HepG2 (cell line): Measurements from ENCODE around the gene P2RX5. TPM values are rescaled to one million over a fixed set of nuclear protein-coding genes. Genes with fewer than 3 reads are reported as not detected.

Source experiments
- ATAC-seq: fragments of 200-7000 bp; cut with Tn5 transposase; 3 replicates; pipeline ENCODE4 v1.9.1; 2020; ENCODE audit warnings: mild to moderate bottlenecking, moderate library complexity
- BruUV-seq: library from RNA; stranded (reverse); fragments of 400-500 nt; replicated peaks from 2 replicates; lab custom pipeline; 2021; lab: Mats Ljungman, UMichigan
- CTCF ChIA-PET: fragments of 300-600 bp; formaldehyde crosslinking; extraction: SDS; loops from one replicate; lab custom pipeline; 2021; ENCODE audit warnings: low total read pairs, inconsistent platforms, low intra/inter-chr PET ratio; lab: Yijun Ruan, JAX
- POLR2A ChIA-PET: fragments of 350-600 bp; sonication (Branson Sonifier 250); formaldehyde crosslinking; loops from one replicate; lab custom pipeline; 2020; ENCODE audit warnings: antibody characterized with exemption, inconsistent platforms; lab: Yijun Ruan, JAX
- DNase-seq: peaks from one replicate; pipeline ENCODE4 v3.0.0-alpha.2; 2015; ENCODE audit warnings: low spot score
- FAIRE-seq: peaks from 3 replicates; lab custom pipeline; 2011; peaks lifted over from hg19 to GRCh38; lab: Jason Lieb, UNC
- H2AFZ ChIP-seq: one replicate; pipeline ENCODE4 v1.6.1; 2011; ENCODE audit warnings: low read length, inconsistent platforms
- H3K27ac ChIP-seq: fragments of 300-600 bp; 3 replicates; pipeline ENCODE4 v1.8.0; 2011; ENCODE audit warnings: mixed run types, mild to moderate bottlenecking, mixed read lengths, low read length, inconsistent platforms; ENCODE audit not compliant: insufficient read depth; ENCODE audit errors: extremely low read length
- H3K27me3 ChIP-seq, 2 experiments: fragments of 200-600 bp in 1 of 2; 2 replicates in 1 of 2; 3 replicates in 1 of 2; pipeline versions ENCODE4 v1.6.0 to v1.8.0; 2011; ENCODE audit warnings: low read length in 2 of 2, mild to moderate bottlenecking in 2 of 2, moderate library complexity in 2 of 2, inconsistent platforms in 1 of 2; ENCODE audit not compliant: insufficient read depth in 2 of 2, control insufficient read depth in 1 of 2
- H3K36me3 ChIP-seq, 2 experiments: fragments of 200-600 bp in 1 of 2; replicated peaks in 1 of 2; 2 replicates in 1 of 2; 3 replicates in 1 of 2; pipeline versions ENCODE4 v1.5.1 to v1.8.0; 2011; ENCODE audit warnings: low read length in 2 of 2, inconsistent platforms in 1 of 2; ENCODE audit not compliant: insufficient read depth in 2 of 2, control insufficient read depth in 1 of 2
- H3K4me1 ChIP-seq: 2 replicates; pipeline ENCODE4 v1.5.1; 2012; ENCODE audit warnings: low read length, inconsistent platforms; ENCODE audit not compliant: insufficient read depth
- H3K4me2 ChIP-seq: 2 replicates; pipeline ENCODE4 v1.6.0; 2011; ENCODE audit warnings: low read depth, low read length, inconsistent platforms
- H3K4me3 ChIP-seq, 3 experiments: fragments of 200-600 bp in 1 of 3; sonication (generic), shearing (Covaris generic) in 1 of 3; replicated peaks in 1 of 3; 2 replicates each; pipeline ENCODE4 v1.5.1; 2011 to 2016; ENCODE audit warnings: low read length in 3 of 3, inconsistent platforms in 2 of 3, low read depth in 2 of 3, mild to moderate bottlenecking in 2 of 3, control low read depth in 1 of 3, mixed read lengths in 1 of 3; ENCODE audit not compliant: insufficient read depth in 1 of 3
- H3K79me2 ChIP-seq: one replicate; pipeline ENCODE4 v1.6.1; 2011; ENCODE audit warnings: low read length, inconsistent platforms; ENCODE audit not compliant: insufficient read depth
- H3K9ac ChIP-seq: 2 replicates; pipeline ENCODE4 v1.6.0; 2011; ENCODE audit warnings: mild to moderate bottlenecking, low read depth, low read length, inconsistent platforms; ENCODE audit not compliant: insufficient read depth
- H3K9me3 ChIP-seq: 2 replicates; pipeline ENCODE4 v1.5.1; 2012; ENCODE audit warnings: mild to moderate bottlenecking, low read length
- H4K20me1 ChIP-seq: 2 replicates; pipeline ENCODE4 v1.6.0; 2011; ENCODE audit warnings: inconsistent platforms, mild to moderate bottlenecking, low read length, moderate library complexity; ENCODE audit not compliant: insufficient read depth
- EZH2 ChIP-seq: conservative IDR thresholded peaks from 2 replicates; pipeline ENCODE4 v1.6.1; 2012; ENCODE audit warnings: mild to moderate bottlenecking, low read depth, low read length, moderate library complexity
- GATAD1 ChIP-seq: IDR thresholded peaks from 2 replicates; pipeline ENCODE4 v1.6.1; 2016; ENCODE audit warnings: missing genetic modification reagents, missing compliant biosample characterization
- PHF8 ChIP-seq: sonication (generic); formaldehyde crosslinking; IDR thresholded peaks from 2 replicates; pipeline ENCODE4 v1.5.0; 2020; ENCODE audit warnings: missing genetic modification reagents
- SNAI1 ChIP-seq: sonication (generic); formaldehyde crosslinking; IDR thresholded peaks from 2 replicates; pipeline ENCODE4 v1.5.0; 2020; ENCODE audit warnings: mild to moderate bottlenecking, missing genetic modification reagents, borderline replicate concordance
- SP4 ChIP-seq: sonication (generic); formaldehyde crosslinking; IDR thresholded peaks from 2 replicates; pipeline ENCODE4 v1.8.1; 2023; ENCODE audit warnings: mild to moderate bottlenecking, missing genetic modification reagents
- STAT5B ChIP-seq: sonication (generic); formaldehyde crosslinking; IDR thresholded peaks from 2 replicates; pipeline ENCODE4 v1.4.0; 2020; ENCODE audit warnings: missing genetic modification reagents
- ZNF264 ChIP-seq: sonication (generic); formaldehyde crosslinking; IDR thresholded peaks from 2 replicates; pipeline ENCODE4 v1.4.0; 2020; ENCODE audit warnings: missing genetic modification reagents
- ZNF883 ChIP-seq: sonication (generic); formaldehyde crosslinking; IDR thresholded peaks from 2 replicates; pipeline ENCODE4 v1.5.1; 2020; ENCODE audit warnings: mild to moderate bottlenecking, missing genetic modification reagents; ENCODE audit errors: not compliant biosample characterization
- WGBS: methylation state at CpG from one replicate; pipeline ENCODE4 v1.1.6; 2017; ENCODE audit warnings: low lambda C conversion rate; 5-methylcytosine and 5-hydroxymethylcytosine counted together
- in situ Hi-C: cut with HindIII; loops from 2 replicates; pipeline ENCODE4 v1.10.0; 2017; ENCODE audit warnings: low pct_unique_long_range_greater_than_20kb; ENCODE audit not compliant: extremely low pct_ligation_motif_present
- intact Hi-C: fragments of 100-400 bp; cut with micrococcal nuclease; formaldehyde crosslinking; loops from one replicate; pipeline ENCODE4 v1.10.0; 2022; ENCODE audit not compliant: unreplicated experiment
- polyA plus RNA-seq, 8 experiments: library from polyadenylated mRNA; depleted of rRNA in 3 of 8; stranded (reverse) in 7 of 8; unstranded in 1 of 8; fragments of >200 nt; fragmentation: Illumina TruSeq in 4 of 8; extraction: Trizol in 4 of 8; gene quantifications; 2 replicates each; pipeline versions ENCODE4 v1.2.1 to v1.2.3, GENCODE V29; 2011 to 2016; ENCODE audit warnings: low read depth in 4 of 8, missing spikeins in 1 of 8, mixed read lengths in 1 of 8; ENCODE audit not compliant: insufficient read depth in 1 of 8
- total RNA-seq, 5 experiments: library from RNA; depleted of rRNA; stranded (reverse); fragments of >200 nt; fragmentation: Illumina TruSeq; extraction: Trizol; gene quantifications; 2 replicates each; pipeline ENCODE4 v1.2.3, GENCODE V29; 2016; ENCODE audit warnings: low read depth in 1 of 5
- TF ChIP-seq, protein P1 (sequence below): sonication (generic); formaldehyde crosslinking; IDR thresholded peaks from 2 replicates; pipeline ENCODE4 v1.4.0; 2020; ENCODE audit warnings: missing genetic modification reagents
- TF ChIP-seq, protein P2 (sequence below): sonication (generic); formaldehyde crosslinking; IDR thresholded peaks from 2 replicates; pipeline ENCODE4 v1.9.0; 2021; ENCODE audit warnings: missing genetic modification reagents, mild to moderate bottlenecking, borderline replicate concordance
- TF ChIP-seq, protein P3 (sequence below): IDR thresholded peaks from 2 replicates; pipeline ENCODE4 v1.6.1; 2016; ENCODE audit warnings: low read depth, missing genetic modification reagents, missing compliant biosample characterization

Gene P2RX5
- total and polyA plus RNA-seq, 2 of the 13 experiments (the other 11 are each of a cell fraction or from before 2014, with no cell fraction given) = 0.95 to 1.7 TPM

DNA sequence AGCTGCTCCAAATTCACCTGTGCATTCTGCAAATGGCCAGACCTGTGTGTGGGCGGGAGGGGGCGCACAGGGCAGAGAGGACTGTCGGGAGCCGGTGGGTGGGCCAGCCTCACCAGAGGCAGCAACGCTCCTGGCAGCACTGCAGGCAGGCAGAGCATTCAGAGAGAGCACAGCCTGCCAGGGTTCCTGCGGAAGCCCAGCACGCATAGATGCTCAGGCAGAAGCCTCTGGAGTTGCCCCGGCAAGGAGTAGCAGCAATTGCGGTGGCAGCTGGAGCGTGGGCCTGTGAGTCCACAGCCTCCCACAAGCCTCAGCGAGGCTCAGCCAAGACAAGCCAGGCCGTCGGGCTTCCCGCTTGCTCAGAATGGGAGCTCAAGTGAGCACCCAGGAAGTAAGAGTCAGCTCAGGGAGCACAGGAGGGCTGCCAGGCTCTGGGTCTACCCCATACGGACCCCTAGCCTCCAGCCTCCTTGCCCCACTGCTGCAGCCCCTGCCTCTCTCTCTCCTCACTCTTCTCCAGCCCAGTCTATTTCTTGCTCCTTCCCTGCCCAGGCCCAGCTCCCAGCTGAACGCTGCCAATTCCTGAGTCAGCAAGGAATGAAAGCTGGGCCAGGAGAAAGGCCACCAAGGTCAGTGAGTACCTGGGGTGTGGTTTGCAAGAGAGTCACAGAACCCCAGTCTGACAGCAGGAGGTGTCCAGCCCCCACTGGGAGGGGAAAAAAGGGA, 17.7 kb downstream of the P2RX5 start:
- 7% methylated on average over 3 of the region's 16 CpGs for WGBS
- Histone ChIP-seq H3K27ac (no peak overlapping the region), H3K36me3 (no peaks in the 10 kb centered on the region), H3K27me3 (peaks cover 1 to 7% of the 10 kb centered on the region in 2 experiments; a peak in 2 of 5 replicates), H4K20me1 (no peaks in the 10 kb centered on the region), H3K9me3 (no peaks in the 10 kb centered on the region), H3K4me1 (peaks cover 21% of the 10 kb centered on the region), H3K4me2 (peak overlapping the region; percentile 69), H3K4me3 (peak overlapping the region; percentile 17 to 57 (median 39); a peak in 3 of 6 replicates), H3K79me2 (no peaks in the 10 kb centered on the region), H2AFZ (no peak overlapping the region), H3K9ac (peak overlapping the region; percentile 42)
- in situ Hi-C loops = no loop called here
- ChIA-PET CTCF (no interaction called here), POLR2A (interaction anchor here (0.8 to 3.1 kb wide), 4 partner anchors 9 to 17 kb away, joined by 3 to 21 read pairs (median 6); partner anchors contain the start of genes EMC6, P2RX5 and TAX1BP3)
- ATAC-seq (peak; percentile 95), FAIRE-seq (peak; percentile 18), DNase-seq (peak; percentile 49)
- BruUV-seq = no TSS peak
- intact Hi-C loops = no loop called here
- TF ChIP-seq EZH2 = no peak
- TF ChIP-seq ZNF264 = no peak
- no peak for TF ChIP-seq STAT5B (CRISPR knock-in tag)
- TF ChIP-seq PHF8 = peak; percentile 53
- TF ChIP-seq GATAD1 (CRISPR knock-in tag) = no peak
- TF ChIP-seq, protein P1, sequence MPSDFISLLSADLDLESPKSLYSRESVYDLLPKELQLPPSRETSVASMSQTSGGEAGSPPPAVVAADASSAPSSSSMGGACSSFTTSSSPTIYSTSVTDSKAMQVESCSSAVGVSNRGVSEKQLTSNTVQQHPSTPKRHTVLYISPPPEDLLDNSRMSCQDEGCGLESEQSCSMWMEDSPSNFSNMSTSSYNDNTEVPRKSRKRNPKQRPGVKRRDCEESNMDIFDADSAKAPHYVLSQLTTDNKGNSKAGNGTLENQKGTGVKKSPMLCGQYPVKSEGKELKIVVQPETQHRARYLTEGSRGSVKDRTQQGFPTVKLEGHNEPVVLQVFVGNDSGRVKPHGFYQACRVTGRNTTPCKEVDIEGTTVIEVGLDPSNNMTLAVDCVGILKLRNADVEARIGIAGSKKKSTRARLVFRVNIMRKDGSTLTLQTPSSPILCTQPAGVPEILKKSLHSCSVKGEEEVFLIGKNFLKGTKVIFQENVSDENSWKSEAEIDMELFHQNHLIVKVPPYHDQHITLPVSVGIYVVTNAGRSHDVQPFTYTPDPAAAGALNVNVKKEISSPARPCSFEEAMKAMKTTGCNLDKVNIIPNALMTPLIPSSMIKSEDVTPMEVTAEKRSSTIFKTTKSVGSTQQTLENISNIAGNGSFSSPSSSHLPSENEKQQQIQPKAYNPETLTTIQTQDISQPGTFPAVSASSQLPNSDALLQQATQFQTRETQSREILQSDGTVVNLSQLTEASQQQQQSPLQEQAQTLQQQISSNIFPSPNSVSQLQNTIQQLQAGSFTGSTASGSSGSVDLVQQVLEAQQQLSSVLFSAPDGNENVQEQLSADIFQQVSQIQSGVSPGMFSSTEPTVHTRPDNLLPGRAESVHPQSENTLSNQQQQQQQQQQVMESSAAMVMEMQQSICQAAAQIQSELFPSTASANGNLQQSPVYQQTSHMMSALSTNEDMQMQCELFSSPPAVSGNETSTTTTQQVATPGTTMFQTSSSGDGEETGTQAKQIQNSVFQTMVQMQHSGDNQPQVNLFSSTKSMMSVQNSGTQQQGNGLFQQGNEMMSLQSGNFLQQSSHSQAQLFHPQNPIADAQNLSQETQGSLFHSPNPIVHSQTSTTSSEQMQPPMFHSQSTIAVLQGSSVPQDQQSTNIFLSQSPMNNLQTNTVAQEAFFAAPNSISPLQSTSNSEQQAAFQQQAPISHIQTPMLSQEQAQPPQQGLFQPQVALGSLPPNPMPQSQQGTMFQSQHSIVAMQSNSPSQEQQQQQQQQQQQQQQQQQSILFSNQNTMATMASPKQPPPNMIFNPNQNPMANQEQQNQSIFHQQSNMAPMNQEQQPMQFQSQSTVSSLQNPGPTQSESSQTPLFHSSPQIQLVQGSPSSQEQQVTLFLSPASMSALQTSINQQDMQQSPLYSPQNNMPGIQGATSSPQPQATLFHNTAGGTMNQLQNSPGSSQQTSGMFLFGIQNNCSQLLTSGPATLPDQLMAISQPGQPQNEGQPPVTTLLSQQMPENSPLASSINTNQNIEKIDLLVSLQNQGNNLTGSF (CRISPR knock-in tag) = no peak
- no peak for TF ChIP-seq SP4 (CRISPR knock-in tag)
- TF ChIP-seq, protein P2, sequence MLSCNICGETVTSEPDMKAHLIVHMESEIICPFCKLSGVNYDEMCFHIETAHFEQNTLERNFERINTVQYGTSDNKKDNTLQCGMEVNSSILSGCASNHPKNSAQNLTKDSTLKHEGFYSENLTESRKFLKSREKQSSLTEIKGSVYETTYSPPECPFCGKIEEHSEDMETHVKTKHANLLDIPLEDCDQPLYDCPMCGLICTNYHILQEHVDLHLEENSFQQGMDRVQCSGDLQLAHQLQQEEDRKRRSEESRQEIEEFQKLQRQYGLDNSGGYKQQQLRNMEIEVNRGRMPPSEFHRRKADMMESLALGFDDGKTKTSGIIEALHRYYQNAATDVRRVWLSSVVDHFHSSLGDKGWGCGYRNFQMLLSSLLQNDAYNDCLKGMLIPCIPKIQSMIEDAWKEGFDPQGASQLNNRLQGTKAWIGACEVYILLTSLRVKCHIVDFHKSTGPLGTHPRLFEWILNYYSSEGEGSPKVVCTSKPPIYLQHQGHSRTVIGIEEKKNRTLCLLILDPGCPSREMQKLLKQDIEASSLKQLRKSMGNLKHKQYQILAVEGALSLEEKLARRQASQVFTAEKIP (CRISPR knock-in tag) = no peak
- TF ChIP-seq, protein P3, sequence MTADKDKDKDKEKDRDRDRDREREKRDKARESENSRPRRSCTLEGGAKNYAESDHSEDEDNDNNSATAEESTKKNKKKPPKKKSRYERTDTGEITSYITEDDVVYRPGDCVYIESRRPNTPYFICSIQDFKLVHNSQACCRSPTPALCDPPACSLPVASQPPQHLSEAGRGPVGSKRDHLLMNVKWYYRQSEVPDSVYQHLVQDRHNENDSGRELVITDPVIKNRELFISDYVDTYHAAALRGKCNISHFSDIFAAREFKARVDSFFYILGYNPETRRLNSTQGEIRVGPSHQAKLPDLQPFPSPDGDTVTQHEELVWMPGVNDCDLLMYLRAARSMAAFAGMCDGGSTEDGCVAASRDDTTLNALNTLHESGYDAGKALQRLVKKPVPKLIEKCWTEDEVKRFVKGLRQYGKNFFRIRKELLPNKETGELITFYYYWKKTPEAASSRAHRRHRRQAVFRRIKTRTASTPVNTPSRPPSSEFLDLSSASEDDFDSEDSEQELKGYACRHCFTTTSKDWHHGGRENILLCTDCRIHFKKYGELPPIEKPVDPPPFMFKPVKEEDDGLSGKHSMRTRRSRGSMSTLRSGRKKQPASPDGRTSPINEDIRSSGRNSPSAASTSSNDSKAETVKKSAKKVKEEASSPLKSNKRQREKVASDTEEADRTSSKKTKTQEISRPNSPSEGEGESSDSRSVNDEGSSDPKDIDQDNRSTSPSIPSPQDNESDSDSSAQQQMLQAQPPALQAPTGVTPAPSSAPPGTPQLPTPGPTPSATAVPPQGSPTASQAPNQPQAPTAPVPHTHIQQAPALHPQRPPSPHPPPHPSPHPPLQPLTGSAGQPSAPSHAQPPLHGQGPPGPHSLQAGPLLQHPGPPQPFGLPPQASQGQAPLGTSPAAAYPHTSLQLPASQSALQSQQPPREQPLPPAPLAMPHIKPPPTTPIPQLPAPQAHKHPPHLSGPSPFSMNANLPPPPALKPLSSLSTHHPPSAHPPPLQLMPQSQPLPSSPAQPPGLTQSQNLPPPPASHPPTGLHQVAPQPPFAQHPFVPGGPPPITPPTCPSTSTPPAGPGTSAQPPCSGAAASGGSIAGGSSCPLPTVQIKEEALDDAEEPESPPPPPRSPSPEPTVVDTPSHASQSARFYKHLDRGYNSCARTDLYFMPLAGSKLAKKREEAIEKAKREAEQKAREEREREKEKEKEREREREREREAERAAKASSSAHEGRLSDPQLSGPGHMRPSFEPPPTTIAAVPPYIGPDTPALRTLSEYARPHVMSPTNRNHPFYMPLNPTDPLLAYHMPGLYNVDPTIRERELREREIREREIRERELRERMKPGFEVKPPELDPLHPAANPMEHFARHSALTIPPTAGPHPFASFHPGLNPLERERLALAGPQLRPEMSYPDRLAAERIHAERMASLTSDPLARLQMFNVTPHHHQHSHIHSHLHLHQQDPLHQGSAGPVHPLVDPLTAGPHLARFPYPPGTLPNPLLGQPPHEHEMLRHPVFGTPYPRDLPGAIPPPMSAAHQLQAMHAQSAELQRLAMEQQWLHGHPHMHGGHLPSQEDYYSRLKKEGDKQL (CRISPR knock-in tag) = no peak
- no peak for TF ChIP-seq ZNF883 (CRISPR knock-in tag)
- no peak for TF ChIP-seq SNAI1 (CRISPR knock-in tag)
